IPS DF 19.7 (cell line): ENCODE data around the gene CMYA5.
"Not testable (repeated sequence)": the region's sequence is repeated elsewhere in the genome, so short reads cannot be mapped to it uniquely, and the experiment has no call there.

Source experiments
- DNase-seq: peaks from one replicate; pipeline ENCODE4 v3.0.0-alpha.2; 2013; ENCODE audit warnings: low read depth, low spot score

Gene CMYA5

GRCh38 chr5:79702606-79703380 is 13.2 kb downstream of the CMYA5 start:
- no peak for DNase-seq

GRCh38 chr5:79703381-79703645 is 13.7 kb downstream of the CMYA5 start:
- no peak for DNase-seq

GRCh38 chr5:79704553-79704952 is 14.9 kb downstream of the CMYA5 start:
- DNase-seq = no peak

GRCh38 chr5:79705632-79706031 is 16.0 kb downstream of the CMYA5 start:
- no peak for DNase-seq

- DNase-seq = not testable (repeated sequence)
Observed at GRCh38 chr5:79706317-79706716, 16.7 kb downstream of the CMYA5 start.

- no peak for DNase-seq
Observed at GRCh38 chr5:79707535-79707934, 17.9 kb downstream of the CMYA5 start.

GRCh38 chr5:79712741-79713140 is 23.1 kb downstream of the CMYA5 start:
- no peak for DNase-seq

GRCh38 chr5:79713727-79714126 is 24.1 kb downstream of the CMYA5 start:
- DNase-seq = no peak

GRCh38 chr5:79716839-79717238 is 27.2 kb downstream of the CMYA5 start:
- DNase-seq = no peak

GRCh38 chr5:79720096-79720495 is 30.5 kb downstream of the CMYA5 start:
- no peak for DNase-seq

GRCh38 chr5:79727451-79728355 is 38.1 kb downstream of the CMYA5 start:
- DNase-seq = no peak

GRCh38 chr5:79728396-79728795 is 38.8 kb downstream of the CMYA5 start:
- no peak for DNase-seq

- DNase-seq = no peak
Observed at GRCh38 chr5:79729679-79730078, 40.0 kb downstream of the CMYA5 start.

- DNase-seq = no peak
Observed at GRCh38 chr5:79730564-79730963, 40.9 kb downstream of the CMYA5 start.

- DNase-seq = no peak
Observed at GRCh38 chr5:79731775-79732174, 42.1 kb downstream of the CMYA5 start.

- DNase-seq = no peak
Observed at GRCh38 chr5:79736528-79737514, 47.2 kb downstream of the CMYA5 start.

- no peak for DNase-seq
Observed at GRCh38 chr5:79738349-79738748, 48.7 kb downstream of the CMYA5 start.

- no peak for DNase-seq
Observed at GRCh38 chr5:79742549-79743136, 53.0 kb downstream of the CMYA5 start.

- no peak for DNase-seq
Observed at GRCh38 chr5:79743846-79744605, 54.4 kb downstream of the CMYA5 start.

- DNase-seq = no peak
Observed at GRCh38 chr5:79745255-79745654, 55.6 kb downstream of the CMYA5 start.
